HG03460 (cell line): ENCODE data around the gene LGALS12.

Experiments
- ATAC-seq: cut with Tn5 transposase; IDR thresholded peaks from one replicate; pipeline ENCODE4 v1.9.1; 2021; ENCODE audit not compliant: unreplicated experiment

Gene LGALS12

GRCh38 chr11:63560506-63561180 is 54.8 kb downstream of the LGALS12 start:
- no peak for ATAC-seq

- no peak for ATAC-seq
Observed at GRCh38 chr11:63563201-63564055, 57.5 kb downstream of the LGALS12 start, which contains the start of gene PLAAT2. Gene PLAAT2 (minus strand): TSS chr11:63563379. CDS start chr11:63563324, 55 bp downstream.

GRCh38 chr11:63564056-63564774 is 58.3 kb downstream of the LGALS12 start:
- ATAC-seq: peak; percentile 65

GRCh38 chr11:63564784-63565350 is 59.0 kb downstream of the LGALS12 start:
- no peak for ATAC-seq
